ENCODE data around the gene PDCD1LG2.
"Not testable (repeated sequence)": the region's sequence is repeated elsewhere in the genome, so short reads cannot be mapped to it uniquely, and the experiment has no call there.

PDCD1LG2 gene

DNA sequence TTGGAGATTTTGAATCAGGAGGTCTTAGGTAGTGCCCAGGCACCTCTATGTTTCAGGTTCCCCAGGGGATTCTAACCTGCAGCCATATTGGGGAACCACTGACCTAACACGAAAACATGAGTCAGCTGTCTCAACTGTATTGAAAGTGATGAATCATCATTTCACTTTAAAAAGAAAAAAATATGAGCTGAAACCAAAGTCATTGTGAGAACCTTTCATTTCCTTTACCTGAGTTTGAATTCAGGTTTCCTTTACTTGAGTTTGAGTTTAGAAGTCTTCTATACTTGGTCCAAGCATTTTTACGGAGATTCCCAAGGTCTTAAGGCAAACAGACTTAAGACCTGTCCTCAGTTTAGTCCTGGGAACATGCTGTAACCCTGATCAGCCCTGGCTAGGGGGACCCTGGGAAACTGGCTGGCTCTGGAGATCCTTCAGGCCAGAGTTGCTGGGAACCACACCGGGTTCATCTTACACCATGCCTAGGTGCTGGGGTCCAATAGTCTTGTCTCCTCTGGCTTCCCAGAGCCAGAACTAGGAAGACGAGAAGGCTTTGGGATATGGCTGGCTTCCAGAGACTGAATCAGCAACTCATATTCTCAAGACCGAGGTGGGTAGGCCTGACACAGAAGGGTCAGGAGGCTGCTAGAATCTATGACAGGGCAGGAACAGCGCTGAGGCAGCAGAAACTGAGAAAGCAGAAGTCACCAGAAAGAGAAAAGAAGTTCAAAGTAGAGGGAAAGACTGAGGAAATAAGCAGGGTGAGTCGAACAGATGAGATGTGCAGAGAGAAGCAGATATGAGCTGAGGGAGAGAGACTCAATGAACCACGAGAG lies 16.4 kb upstream of the PDCD1LG2 start:
- DNase-seq (ENCODE audit: low spot score), result peak; percentile 22

DNA sequence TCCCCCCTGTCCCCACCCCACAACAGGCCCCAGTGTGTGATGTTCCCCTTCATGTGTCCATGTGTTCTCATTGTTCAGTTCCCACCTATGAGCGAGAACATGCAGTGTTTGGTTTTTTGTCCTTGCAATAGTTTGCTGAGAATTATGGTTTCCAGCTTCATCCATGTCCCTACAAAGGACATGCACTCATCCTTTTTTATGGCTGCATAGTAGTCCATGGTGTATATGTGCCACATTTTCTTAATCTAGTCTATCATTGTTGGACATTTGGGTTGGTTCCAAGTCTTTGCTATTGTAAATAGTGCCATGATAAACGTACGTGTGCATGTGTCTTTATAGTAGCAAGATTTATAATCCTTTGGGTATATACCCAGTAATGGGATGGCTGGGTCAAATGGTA lies 15.6 kb upstream of the PDCD1LG2 start:
- not testable (repeated sequence) for DNase-seq (ENCODE audit: low spot score)

DNA sequence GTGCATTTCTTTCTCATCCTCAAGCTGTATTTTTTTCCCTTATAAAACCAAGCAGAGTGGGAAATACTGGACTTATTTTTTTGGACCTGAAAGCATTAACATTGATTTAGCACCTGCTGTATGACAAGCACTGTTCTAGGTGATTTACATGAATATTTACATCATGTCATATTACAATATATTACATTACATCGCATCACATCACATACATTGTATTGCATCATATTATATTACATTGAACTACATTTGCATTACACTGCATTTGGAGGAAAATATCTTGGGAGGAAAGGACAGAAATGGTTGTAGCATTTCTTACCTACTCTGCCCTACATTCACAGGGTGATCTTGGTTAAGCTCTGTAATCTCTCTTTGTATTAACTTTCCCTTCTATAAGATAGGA lies 11.2 kb upstream of the PDCD1LG2 start:
- DNase-seq (ENCODE audit: low spot score), result no peak

DNA sequence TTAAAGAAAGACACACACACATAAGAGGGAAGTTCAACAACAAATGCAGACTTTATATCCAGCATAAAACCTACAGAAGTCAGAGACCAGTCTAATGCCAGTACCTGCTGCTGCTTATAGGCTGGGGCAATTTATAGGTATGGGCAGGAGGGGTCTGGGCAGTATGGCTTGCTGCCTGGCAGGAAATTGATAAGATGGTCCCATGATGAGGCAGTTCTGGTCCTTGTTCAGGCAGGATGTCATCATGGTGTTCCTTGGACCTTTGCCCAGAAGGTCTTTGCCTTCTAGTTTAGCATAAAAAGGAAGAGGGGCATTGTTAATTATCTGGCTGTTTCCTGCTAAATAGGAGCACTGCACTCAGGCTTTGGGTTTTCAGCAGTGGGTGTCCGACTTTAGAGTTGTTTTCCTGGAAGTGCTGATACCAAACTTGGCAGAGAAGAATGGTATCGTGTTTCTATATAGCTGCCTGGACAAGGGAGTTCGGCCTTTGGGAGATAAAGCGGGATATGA lies 10.4 kb upstream of the PDCD1LG2 start:
- no peak for DNase-seq (ENCODE audit: low spot score)

DNA sequence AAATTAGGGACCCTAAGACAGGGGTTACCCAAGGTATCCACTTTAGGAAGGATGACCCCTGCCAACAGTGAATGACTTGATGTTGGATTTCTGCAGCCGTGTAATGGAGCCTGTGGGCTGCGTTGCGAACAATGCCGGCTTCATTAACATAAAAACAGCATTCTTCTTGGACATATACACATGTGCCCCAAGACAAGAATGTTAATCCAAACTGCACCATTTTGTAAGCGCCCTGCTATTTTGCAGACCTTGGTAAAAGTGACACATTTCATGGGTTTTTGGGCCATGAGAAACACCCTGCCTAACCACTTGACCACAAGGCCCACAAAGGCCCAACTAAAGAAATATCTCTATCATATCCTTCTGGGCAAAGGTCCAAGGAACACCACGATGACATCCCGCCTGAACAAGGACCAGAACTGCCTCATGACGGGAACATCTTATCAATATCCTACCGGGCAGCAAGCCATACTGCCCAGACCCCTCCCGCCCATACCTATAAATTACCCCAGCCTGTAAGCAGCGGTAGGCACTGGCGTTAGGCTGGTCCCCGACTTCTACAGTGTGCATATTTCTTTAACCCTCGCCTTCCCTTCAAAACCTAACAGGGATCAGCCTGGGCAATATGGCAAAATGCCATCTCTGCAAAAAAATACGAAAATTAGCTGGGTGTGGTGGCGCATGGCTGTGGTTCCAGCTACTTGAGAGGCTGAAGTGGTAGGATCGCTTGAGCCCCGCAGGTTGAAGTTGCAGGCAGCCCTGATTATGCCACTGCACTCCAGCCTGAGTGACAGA lies 9.7 kb upstream of the PDCD1LG2 start:
- no peak for DNase-seq (ENCODE audit: low spot score)

DNA sequence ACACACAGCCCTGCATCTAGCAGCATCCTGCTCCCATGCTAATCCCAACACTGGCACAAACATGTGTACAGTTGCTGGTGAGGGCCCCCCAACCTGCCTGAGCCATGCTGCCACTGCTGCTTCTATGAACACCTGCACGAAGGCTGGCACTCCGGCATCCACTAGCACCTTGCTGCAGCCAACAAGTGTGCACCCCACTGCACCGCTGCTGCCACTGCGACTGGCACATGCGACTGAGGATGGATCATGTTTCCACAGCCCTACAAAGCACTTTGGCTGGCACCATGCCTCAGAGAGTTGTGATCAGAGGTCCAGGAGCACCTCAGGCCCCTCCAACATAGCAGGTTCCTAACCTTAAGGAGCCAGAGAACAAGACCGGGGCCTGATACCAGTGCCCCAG lies 7.8 kb upstream of the PDCD1LG2 start:
- no peak for DNase-seq (ENCODE audit: low spot score)

DNA sequence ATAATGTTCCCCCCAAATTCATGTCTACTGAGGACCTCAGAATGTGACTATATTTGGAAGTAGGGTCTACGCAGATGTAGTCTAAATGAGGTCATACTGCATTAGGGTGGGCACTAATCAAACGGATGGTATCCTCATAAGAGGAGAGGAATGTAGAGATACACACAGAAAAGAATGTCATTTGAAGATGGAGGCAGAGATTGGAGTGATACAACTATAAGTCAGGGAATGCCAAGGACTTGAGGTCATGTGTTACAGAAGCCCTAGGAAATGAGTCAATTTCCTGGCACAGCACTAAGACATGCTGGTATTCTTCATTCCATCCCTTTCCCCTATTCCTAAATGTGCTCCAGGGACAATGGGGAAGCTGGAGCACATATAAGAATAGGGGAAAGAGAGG lies 758 bp upstream of the PDCD1LG2 start:
- DNase-seq (ENCODE audit: low spot score), result no peak

DNA sequence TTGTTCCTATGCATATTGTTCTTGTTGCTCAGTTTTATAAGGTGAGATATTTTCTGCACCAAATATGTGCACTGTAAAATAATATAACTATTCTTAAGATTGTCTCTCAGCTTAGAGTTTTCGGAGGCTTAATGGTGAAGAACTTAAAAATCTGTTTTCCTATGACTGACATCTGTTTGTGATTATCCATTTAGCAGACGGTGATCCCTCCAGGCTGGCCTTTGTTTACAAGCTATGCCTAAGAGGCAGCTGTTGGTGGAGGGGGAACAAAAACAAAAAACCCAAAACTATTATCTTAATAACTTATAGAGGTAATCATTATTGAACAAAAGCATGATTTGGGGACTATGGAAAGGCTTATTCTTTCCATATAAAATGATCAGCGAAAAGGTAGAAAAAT lies 658 bp downstream of the PDCD1LG2 start:
- no peak for DNase-seq (ENCODE audit: low spot score)

DNA sequence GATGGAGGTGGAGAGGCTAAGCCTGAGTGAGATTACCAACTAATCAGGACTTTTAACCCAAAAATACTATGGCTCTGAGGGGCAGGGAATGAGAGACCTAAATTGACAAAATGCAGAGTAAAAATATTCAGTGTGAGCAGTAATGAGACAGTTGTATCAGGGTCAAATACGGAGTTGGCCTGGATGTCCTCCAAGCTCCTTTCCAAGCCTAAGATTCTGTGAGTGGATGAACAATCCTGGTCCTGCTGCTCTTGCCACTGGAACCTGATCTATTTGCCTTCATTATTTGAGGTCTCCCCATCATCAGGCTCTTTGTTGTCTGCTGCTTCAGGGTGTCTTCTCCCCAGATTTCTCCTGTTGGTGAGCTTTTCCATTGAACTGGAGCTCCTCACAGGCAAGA lies 1.1 kb downstream of the PDCD1LG2 start:
- no peak for DNase-seq (ENCODE audit: low spot score)

DNA sequence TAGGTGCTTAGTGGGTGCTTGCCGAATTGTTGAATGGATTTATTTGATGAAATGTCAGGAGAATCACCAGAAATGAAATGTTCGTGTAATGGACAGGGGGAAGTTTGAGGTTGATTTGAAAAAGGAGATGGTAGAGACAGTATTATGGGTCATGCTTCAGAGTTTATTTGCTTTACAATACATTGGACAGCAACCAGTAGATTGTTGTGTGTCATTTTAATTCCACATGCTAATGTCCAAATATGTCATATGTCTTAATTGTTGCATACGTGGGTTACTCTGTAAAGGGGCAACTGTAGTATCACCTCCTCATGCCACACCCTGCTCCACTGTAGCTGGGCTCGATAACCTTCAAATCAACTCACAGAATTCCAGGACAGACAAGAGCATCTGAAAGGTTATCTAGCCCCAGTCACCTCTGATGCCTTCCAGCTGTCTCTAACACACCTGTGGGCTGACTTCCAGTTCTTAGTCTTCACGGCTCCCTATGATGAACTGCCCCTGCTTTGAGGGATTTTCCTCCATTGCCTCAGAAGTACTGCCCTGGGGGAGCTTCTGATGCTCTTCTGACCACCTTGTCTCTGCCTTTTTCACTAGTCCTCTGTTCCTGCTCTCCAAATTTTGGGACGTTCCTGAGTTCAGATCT lies 1.7 kb downstream of the PDCD1LG2 start:
- DNase-seq (ENCODE audit: low spot score), result no peak

DNA sequence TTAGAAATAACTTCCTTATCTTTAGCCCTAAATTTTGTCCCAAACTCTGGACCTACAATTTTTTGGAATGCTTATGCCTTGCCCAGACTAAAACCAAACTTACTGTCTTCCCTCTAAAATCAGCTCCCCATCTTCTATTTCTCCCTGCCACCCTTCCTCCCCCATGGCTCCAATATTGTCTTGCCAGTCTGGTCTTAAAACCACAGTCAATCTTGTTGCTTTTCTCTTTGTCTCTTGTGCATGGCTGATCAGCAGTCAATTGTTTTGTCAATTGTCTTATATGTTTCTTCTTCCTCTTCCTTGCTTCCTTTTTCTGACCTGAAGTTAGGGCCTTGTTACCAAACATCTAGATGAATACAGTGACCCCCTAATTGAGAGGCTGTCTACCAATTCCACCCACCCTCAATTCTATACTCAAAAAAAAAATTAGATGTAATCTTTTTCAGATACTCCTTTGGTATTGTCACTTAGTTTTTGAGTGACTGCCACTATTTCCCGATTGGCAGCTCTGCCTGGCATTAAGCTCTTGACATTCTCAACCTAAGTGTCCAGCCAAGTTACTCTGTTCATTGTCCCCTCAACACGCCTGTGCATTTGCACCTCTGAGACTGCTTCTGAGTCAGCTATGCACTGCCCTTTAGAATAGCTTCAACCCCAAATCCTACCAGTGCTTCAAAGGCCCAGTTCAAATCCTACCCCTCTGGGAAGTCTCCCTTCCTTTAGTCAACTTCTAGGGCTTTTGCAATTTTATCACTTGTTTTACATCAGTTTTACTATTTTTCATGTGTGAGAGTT lies 2.5 kb downstream of the PDCD1LG2 start:
- DNase-seq (ENCODE audit: low spot score), result no peak

DNA sequence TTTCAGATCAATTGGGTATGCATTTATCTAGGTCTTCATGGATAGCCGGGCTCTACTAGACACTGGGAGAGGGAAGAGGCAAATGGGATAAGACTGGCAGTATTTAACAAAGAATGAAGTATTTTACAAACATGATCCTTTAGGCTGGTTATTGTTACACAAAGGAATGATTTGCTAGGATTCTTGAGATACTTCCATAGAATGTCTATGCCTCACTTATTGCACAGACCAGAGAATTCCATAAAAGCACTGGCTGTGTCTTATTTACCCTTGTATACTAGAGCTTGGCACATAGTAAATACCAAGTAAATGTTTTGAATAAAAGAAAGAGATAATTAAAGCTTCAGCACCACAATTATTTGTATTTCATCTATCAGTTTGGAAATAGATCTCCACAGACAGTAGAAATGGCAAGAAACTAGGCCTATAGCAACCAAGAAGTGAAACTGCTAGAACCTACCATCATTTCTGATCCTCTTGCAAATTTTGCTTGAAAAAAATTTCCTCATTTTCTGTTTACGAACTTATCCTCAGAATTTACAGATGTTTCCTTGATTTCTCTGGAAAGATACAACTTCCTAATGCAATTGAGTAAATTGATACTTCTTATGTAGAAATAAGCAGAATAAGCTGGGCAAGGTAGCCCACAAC lies 3.8 kb downstream of the PDCD1LG2 start:
- no peak for DNase-seq (ENCODE audit: low spot score)

DNA sequence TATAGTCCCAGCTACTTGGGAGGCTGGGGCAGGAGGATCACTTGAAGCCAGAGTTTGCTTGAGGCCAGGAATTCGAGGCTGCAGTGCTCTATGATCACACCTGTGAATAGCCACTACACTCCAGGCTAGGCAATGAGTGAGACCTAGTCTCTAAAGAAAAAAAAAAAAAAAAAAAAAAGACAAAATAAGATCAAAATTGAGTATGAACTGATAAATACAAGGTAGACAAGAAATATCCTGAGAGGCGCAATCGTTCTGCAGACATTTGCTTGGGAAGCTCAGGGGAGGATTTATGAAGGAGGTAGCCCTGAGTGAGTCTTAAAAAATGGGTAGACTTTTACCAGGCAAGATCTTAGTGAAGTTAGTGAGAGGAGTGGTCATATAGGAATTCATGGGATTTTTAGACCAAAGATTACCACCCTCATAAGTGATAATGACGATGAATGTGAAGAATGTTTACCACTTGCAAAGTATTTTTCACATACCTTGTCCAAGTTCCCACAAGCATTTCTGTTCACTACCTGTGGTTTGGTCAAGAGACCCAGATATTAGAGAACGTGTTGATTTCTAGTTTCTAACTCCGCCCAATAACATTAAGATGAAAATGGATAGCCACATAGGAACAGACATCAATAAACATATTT lies 4.4 kb downstream of the PDCD1LG2 start:
- DNase-seq (ENCODE audit: low spot score), result no peak

DNA sequence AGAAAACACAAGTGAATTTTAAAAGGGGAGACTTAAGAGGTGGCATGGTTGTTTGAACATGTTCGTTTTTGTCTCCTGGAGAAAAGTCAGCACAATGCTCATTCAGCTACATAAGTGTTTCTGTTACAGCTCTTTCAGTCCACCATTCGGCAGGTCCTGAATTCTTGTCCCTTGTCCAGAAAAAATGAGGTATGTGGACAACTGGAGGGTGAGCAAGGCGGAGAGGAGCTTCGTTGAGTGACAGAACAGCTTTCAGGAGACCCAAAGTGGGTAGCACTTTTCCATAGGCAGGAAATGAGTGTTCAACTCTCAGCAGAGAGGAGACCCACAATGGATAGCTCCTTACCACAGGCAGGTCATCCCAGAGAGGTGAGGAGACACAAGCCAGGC lies 4.9 kb downstream of the PDCD1LG2 start:
- no peak for DNase-seq (ENCODE audit: low spot score)

DNA sequence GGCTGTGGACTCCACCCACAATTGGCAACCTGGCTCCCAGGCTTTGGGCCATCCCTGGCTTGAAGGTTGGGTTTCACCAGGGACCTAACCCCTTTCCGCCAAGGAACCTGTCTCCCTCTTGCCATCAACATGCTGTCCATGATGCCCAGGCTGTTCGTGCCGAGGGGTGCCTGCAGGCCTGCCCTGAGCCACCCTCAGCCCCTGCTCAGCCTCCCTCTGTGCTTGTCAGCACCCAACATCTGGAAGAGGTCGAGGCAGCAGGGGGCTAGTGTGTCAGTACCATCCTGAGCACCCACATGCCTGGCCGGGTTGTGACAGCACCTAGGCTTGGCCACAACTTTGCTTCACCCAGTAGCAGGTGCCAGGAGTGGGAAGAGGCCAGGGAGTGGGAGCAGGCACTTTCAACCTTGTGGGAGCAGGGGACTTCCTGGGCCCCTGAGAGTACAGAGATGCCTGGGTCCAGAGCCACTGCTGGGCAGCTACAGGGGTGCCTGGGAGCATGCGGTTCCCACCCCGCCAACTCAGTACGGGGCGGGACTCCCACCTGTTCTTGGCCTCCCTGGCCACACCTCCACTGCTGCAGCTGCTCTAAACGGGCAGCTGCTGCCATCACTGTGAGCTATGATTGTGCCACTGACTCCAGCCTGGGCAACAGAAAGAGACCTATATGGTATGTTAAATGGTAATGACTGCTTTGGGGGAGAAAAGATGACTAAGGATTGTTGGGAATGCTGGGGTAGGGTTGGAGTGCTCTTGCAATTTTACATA lies 6.3 kb downstream of the PDCD1LG2 start:
- no peak for DNase-seq (ENCODE audit: low spot score)

DNA sequence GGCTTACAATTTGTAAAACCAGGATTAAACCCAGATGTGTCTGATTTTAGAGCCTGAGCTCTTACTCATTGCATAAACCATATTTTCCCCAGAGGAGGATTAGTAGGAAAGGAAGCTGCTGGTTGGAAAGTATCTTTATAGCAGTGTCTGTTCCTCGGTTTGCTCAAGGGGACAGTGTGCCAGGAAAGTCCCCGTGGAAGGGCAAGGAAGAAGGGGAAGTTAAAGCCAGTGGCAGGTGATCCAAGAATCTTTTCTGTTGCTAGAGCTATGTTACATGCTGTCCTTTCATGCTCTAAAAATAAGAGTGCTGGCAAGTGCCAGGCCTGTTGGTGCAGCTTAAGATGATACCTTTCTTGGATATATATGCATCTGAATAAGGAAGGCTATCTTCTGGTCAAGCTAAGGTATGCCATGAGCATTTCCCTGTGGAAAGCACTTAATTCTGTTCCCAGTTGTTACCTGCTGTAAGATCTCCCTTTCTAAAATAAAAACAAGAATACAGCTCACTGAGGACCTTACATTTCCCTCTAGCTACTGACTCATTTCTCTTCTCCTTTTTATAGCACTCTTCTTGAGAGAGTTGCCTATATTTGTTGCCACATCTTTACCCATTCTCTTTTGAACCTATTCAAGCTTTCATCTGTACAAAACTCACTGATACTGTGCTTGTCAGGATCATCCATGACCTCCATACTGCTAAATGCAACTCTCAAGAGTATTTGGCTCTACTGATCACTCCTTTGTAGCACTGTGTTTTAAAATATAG lies 8.0 kb downstream of the PDCD1LG2 start:
- no peak for DNase-seq (ENCODE audit: low spot score)

DNA sequence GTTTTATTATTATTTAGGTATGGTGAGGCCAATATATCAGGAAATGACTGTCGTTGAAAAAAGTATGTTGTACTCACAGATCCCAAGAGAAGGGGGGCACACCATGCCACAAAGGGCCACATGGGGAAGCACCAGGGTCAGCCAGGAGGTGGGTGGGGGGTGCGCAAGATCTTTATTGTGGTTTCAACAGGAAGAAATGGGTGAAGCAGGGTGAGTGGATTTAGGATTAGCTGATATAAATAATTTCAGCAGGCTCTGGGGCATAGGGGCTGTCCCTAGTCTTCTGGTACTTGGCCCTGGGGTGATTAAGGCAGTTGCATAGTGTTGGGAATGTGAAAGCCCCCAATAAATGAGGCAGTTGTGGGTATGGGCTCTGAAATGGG lies 8.6 kb downstream of the PDCD1LG2 start:
- DNase-seq (ENCODE audit: low spot score), result no peak

DNA sequence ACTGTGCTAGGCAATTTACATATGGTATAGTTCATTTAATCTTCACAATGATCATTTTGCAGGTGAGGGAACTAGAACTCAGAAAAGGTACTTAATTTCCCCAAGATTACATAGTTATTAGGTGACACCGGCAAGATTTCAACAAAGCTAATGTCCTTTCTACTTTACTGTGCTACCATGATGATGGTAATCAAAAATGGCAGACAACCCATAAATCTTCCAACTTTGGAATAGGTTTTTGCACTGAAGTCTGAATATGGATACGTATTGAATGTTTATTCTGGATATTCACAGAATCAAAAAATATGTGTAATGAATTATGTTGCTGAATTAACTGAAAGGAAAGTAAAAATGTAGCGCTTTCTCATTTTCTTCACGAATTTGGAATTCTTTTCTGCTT lies 13.8 kb downstream of the PDCD1LG2 start:
- DNase-seq (ENCODE audit: low spot score), result no peak

DNA sequence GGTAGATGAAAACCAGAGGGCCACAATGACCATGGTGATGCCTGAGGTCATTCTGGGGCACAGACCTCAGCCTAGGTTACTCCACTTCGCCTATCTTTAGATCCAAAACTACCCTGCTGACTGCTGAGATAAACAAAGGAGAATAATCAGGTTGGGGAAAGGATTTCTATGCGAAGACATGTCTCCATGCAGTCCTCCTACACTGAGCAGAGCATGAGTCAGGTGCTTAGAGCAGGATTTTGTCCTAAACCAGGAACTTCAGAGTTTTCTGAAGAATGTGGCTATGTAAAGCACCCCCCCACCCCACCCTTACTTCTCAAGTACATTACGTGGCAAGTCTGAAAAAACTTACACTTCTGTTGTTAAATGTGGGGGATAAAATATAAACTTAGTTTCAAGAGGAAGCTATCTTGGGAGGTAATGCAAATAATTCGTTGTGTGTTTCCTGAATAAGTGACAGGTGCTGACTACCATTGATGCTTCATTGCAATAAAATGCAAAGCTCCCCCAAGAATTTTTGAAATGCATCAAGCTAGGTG lies 19.4 kb downstream of the PDCD1LG2 start:
- DNase-seq (ENCODE audit: low spot score), result no peak

Measured in CD4-positive, alpha-beta T cell treated with Interleukin-2 at 100 ng/mL for 4 hours (primary cell).